HG02870 (cell line): ENCODE measurements around the gene TEX101.

ENCODE experiments used
- ATAC-seq: cut with Tn5 transposase; IDR thresholded peaks from one replicate; pipeline ENCODE4 v1.9.1; 2021; ENCODE audit warnings: mild to moderate bottlenecking, moderate library complexity; ENCODE audit not compliant: unreplicated experiment

The TEX101 gene

DNA sequence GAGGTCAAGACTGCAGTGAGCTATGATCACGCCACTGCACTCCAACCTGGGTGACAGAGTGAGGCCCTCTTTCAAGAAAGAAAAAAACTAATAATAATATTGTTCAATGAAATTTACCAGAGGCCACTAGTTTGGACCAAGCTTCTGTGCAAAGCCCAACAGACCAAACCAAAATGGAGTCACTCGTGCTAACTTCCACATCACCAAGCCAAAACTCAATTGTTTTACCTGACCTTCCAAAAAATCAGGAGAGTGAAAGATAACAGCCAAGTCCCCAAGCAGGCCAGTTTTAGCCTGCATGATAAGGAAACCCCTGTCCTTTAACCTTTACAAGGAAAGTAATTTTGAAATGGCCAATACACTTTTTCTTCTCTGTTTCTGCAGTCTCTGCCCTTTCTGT lies 30.7 kb downstream of the TEX101 start:
- ATAC-seq, result no peak

GRCh38 chr19:43446746-43447489 lies 32.2 kb downstream of the TEX101 start:
- ATAC-seq, result no peak

DNA sequence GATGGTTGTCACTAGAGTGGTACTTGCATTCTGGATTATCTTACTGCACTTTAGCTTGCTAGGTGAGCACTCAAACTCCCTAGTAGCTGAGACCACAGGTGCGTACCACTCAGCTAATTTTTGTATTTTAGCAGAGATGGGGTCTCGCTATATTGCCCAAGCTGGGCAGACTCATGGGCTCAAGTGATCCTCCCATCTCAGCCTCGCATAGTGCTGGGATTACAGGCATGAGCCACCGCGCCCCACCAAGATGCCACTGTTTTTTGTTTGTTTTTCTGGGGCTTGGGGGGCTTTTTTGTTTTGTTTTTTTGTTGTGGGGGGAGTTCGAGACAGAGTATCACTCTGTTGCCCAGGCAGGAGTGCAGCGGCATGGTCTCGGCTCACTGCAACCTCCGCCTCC lies 33.0 kb downstream of the TEX101 start:
- no peak for ATAC-seq

DNA sequence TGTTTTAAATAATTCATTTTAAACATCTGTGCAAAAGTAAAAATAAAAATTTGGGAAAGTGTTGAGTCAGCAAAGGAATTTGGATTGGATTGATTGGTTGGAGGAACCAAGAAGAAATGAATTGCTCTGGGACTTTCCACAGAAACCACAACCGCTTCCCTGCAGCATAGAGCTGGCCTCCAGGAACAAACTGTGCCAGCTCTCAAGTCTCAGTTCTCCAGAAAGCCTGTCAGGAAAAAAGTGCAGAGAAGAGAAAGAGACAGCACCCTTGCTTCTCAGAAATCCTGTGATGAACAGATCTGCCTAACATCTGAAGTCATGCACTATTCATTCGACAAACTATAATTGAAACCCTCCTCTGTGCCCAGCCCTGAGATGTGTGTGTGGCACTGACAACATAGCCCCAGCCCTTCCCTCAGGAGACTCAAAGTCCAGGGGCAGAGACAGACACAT lies 35.9 kb downstream of the TEX101 start:
- ATAC-seq, result no peak

GRCh38 chr19:43452582-43452981 lies 37.9 kb downstream of the TEX101 start:
- no peak for ATAC-seq

DNA sequence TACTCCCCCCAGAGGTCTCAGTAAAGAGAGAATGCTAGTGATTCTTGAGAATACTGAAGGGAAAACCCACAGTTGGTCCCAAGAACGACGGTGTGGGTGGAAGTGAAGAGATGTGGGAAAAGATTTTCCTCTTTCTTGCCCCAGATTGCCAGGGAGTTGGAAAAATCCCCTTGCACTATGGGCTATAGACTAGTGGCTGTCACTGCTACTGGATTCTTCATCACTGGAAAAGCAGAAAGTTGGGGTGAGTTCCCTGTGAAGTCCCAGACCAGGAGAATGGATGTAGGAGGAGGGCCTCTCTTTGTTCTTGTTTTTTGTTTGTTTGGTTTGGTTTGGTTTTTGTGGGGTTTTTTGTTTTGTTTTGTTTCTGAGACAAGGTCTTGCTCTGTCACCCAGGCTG lies 39.3 kb downstream of the TEX101 start:
- ATAC-seq, result no peak

DNA sequence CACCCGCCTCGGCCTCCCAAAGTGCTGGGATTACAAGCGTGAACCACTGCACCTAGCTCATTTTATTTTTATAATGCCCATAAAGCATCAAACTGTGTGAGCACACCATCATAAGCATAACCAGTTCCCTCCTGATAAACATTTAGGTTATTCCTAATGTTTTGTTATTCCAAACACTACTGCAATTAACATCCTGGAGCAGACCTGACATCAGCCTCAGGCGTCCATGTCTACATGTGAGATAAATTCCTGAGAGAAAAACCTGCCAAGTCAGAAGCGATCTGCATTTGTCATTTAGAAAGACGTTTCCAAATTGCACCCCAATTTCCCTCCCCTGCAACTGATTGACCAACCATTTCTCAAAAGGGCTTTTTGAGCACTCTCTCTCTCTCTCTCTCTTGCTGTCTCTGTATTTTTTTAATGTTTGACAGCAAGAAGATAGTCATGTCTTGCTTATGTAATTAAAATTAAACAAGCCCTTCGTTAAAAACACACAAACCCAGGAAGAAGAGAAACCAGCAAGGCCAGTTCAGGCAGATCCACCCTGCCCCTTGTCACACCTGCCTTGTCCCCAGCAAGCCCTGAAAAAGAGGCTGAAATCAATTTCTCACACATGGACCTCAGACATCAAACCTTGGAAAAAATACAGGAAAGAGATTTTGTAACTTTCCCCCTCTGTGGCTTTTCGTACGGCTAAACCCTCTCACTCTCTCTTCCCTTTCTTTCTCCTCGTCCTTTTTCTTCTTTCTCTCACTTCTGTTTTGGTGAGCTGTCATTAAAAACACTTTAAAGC lies 40.8 kb downstream of the TEX101 start:
- ATAC-seq, result no peak

- ATAC-seq, result no peak
Observed at GRCh38 chr19:43457809-43458208, 43.1 kb downstream of the TEX101 start.

DNA sequence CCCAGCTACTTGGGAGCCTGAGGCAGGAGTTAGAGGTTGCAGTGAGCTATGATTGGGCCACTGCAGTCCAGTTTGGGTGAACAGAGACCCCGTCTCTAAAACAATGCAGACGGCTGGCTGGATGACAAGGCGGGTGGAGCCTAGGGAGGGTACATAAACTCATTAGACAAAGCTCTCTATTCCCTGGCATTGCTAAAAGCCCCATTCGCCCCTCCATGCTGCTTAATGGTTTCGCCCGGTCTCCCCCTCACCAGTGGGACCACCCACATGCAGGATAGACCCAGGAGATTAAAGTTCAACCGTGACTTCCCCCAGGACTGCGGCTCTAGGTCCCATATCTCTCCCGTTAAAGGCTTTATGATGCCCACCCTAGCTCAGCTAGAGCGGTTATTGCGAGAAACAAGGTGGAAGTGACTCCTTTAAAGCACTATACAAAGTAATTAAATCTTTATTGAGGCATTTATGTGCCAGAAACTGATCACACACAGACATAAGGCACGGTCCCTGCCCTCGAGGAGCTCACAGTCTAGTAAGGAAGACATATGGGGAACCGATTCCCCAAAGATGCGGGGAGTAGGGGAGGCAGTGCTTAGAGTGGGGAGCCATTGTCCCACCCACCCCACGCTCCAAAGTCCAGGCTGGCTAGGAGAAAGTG lies 45.8 kb downstream of the TEX101 start:
- no peak for ATAC-seq

GRCh38 chr19:43461303-43461702 lies 46.6 kb downstream of the TEX101 start:
- no peak for ATAC-seq

DNA sequence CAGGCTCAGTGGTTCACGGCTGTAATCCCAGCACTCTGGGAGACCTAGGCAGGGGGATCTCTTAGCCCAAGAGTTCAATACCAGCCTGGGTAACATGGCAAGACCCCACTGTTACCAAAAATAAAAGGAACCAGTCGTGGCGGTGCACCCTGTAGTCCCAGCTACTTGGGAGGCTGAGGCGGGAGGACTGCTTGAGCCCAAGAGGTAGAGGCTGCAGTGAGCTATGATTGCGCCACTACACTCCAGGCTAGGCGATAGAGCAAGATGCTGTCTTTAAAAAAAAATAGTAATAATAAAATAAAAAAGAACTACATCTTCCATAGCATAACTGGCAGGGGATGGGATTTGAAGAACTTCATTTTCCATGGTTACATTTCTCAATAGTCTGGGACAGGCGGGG lies 47.7 kb downstream of the TEX101 start:
- ATAC-seq, result no peak

- no peak for ATAC-seq
Observed at GRCh38 chr19:43462785-43463380, 48.2 kb downstream of the TEX101 start.

- ATAC-seq, result peak; percentile 80
Observed at GRCh38 chr19:43463381-43464133, 48.9 kb downstream of the TEX101 start.

DNA sequence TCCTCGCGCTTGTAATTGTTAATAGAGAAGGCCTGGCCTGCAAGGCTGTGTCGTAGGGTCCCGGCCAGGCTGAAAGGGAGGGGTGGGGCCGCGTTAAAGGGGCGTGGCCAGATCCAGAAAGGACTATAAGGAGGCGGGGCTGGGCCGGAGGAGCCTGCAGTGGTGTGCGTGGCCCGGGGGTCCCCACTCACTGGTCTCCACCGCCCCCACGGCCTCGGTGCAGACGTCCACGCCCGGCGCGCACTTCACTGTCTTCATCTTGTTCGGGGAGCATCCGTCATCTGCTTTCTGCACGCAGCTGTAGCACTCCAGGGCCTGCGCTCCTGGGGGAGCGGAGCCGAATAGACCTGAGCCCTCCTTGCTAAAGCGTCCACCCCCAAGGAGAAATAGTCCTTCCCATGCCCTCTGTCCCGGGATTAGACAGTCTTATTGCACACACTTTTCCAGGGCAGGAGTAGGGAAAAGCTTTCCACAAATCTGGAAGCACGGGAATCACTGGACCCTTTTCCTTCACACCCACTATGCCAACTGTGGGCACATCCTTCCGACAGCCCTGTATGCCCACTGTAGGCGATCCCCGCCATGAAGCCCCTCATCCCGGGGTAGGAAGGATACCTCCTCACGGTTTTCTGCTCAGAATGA lies 49.6 kb downstream of the TEX101 start:
- peak; percentile 26 for ATAC-seq

- ATAC-seq, result no peak
Observed at GRCh38 chr19:43465468-43466120, 50.9 kb downstream of the TEX101 start, which contains the start of gene LYPD3. LYPD3 (minus strand) TSS chr19:43465608; CDS start chr19:43465571, 37 bp downstream.

- ATAC-seq, result no peak
Observed at GRCh38 chr19:43466793-43467192, 52.1 kb downstream of the TEX101 start.

DNA sequence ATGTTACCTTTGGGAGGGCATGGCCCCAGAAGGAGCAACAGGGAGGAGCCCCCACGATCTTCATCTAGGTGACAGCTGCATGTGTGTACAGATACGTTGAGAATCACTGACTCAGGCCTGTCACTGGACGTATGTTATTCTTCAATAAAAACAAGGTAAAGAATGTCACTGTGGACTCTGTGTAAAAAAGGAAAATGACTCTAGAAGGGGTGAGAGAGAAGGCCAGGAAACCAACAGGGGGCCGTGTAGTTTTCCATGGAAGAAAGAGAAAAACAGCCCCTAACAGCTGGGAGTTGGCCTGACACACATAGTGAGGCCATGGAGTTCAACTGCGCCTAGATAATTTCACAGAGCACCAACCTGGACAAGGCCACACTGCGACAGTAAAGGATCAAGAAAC lies 52.6 kb downstream of the TEX101 start:
- ATAC-seq, result no peak

- ATAC-seq, result no peak
Observed at GRCh38 chr19:43467730-43468129, 53.0 kb downstream of the TEX101 start.
